GM18511 (cell line): ENCODE data around the gene EYA3.

Experiments
- ATAC-seq: cut with Tn5 transposase; IDR thresholded peaks from one replicate; pipeline ENCODE4 v1.9.1; 2021; ENCODE audit warnings: mild to moderate bottlenecking, moderate library complexity; ENCODE audit not compliant: unreplicated experiment

Gene EYA3

DNA sequence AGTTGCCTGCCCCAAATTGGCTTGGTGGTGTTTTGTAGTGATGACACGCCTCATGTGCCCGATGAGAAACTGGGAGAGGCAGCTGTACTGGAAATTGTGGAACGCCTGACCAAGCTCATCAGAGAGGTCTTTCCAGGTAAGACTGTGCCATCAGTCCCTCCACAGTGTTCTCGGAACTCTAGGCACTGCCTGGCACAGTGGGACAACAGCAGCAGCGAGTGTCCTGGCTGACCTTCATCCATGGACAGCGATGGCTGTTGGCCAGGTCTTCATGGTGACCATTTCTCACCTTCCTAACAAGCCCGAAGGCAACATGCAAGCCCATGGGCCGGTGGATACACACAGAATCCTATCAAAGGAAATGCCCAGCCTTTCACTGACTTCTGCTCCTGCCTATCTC lies 139.4 kb downstream of the EYA3 start:
- no peak for ATAC-seq

DNA sequence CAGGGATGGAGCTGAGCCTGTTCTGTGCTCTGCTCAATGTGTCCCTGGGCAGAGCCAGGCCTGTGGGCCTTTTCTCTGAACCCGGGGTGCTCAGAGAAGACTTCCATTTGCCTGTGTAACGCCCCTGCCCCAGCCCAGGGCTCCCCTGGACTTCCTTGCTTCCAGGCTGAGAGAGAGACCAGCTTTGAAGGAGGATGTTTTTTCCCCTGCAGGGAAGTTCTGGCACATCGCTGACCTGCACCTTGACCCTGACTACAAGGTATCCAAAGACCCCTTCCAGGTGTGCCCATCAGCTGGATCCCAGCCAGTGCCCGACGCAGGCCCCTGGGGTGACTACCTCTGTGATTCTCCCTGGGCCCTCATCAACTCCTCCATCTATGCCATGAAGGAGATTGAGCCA lies 143.4 kb downstream of the EYA3 start:
- ATAC-seq = no peak

DNA sequence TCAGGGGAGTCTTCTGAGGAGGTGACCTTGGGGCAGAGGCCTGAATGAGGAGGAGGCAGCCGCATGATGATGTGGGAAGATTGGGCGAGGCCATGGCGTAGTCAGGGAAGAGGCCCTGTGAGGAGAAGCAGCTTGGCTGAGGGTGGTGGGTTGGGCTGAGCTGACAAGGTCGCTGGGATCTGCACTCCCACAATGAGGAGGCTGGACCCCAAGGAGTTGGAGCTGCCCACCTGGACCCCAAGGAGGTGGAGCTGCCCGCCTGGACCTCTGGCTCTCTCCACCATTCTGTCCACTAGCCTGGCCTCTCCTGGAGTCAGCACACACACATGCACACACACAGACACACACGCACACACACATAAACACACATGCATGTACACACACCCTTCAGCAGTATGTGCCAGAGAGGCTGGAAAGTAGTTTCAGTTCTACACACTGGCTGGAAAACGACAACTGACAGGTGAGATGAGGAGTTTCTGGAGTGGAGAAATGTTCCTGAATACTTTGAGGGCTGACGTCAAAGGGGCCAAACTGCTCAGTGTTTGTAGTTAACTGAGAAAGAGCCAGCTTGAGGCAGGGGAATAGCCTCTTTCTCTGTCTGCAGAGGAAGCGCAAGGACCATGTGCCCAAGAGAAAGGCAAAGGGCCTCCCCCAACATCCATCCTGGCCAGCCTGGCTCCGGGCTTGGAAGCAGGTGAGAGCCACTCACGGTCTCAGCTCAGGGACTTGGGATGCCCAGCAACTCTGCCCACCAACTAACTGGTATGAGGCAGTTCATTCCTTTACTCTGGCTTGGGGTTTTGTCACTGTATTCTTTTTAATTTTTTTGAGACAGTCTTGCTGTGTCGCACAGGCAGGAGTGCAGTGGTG lies 146.5 kb downstream of the EYA3 start:
- no peak for ATAC-seq

DNA sequence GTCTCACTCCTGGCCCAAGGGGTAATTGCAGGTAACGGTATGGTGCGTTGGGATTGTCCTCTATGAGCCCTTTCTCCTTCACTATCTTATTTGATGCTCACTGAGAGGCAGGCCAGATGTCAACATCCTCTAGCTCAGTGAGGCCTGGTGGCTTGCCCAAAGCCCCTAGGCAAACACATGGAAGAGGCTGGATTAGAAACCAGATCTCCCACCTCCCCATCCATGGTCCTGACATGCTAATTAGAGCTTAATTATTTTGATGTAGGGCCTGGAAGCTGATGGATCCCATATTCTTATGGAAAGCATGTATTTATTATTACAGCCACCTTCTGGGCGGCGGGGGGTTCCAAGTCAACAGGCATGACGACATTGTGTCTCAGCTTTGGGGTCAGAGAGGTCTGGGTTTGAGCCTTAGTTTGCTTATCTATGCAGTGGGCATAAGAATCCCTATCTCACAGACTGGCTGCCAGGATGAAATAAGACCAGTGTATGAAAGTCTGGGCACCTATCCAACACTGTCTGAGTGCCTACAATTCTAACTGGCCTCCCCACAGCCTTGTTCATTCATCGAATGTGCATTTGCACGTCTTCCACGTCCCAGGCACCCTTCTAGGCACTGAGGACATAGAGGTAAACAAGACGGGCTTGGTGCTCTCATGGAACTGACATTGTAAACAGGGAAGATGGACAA lies 147.4 kb downstream of the EYA3 start:
- ATAC-seq = no peak

DNA sequence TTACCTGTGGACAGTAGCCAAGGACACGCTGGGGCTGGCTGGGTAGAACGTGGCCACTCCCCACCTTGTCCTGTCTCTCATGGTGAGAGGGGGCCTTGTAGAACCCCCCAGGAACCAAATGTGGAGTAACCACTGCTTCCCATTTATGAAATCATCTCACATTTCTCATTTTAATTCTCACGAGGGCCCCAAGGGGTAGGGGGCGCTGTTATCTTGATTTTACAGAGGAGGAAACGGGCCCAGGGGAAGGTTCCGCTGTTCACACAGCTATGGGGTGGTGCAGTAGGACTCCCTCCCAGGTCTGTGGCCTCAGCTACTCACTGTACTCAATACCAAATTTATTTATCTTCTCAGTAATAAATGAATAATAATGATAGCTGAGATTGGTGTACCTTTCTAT lies 148.1 kb downstream of the EYA3 start:
- no peak for ATAC-seq

DNA sequence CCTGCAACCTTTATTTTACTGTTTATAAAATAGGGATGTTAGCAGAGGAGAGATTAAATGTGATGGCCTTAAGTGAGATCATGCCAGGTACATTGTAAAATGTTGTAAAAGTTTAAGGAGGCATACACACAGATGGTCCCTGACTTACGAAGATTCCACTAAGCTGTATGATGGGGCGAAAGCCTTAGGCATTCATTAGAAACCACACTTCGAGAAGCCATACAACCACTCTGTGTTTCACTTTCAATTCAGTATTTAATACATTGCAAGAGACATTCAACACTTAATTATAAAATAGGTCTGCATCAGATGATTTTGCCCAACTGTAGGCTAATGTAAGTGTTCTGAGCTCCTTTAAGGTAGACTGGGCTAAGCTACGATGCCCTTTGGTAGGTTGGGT lies 149.9 kb downstream of the EYA3 start:
- ATAC-seq = no peak

DNA sequence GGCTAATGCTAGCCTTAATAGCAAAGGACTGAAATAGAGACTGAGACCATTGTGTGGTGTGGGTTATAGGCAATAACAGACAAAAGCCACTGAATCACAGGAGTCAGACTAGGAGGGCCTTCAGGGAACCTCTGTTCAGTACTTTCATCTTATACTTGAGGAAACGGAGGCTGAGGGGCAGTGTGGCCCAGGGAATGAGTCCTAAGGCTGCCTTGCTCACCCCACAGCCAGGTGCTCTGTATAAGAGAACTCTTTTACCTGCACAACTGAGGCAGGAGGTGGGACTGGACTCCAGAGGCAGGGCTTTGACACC lies 150.9 kb downstream of the EYA3 start:
- ATAC-seq = no peak

DNA sequence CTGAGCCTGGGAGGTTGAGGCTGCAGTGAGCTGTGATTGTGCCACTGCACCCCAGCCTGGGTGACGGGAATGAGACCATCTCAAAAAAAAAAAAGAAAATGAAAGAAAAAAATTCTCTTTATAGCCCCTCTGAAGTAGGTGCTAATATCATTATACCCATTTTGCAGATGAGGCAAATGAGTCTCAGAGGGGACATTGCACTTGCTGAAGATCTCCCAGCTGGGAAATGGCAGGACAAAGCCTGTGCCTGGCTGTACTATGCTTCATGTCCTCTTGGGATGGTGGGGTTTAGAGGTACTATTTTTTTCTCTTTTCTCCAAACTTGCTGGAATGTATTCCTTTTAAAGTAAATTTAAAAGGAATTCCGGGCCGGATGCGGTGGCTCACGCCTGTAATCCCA lies 152.0 kb downstream of the EYA3 start:
- ATAC-seq = no peak

DNA sequence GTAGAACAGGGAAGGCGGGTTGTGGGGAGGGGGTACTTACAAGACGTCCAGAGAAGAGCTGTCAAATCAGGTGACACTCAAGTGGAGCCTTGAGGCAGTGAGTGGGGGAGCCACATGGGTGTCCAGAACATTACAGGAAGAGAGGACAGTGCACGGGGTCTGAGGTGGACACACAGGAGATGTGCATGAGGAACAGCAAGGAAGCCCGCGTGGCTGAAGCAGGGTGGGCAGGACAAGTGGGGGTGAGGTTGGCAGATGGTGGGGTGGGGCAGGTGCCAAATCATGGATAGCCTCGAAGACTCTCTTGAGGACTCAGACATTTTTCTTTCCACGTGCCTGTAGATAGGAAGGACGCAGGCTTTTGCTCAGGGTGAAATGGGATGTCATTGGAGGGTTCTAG lies 152.7 kb downstream of the EYA3 start:
- ATAC-seq = no peak

DNA sequence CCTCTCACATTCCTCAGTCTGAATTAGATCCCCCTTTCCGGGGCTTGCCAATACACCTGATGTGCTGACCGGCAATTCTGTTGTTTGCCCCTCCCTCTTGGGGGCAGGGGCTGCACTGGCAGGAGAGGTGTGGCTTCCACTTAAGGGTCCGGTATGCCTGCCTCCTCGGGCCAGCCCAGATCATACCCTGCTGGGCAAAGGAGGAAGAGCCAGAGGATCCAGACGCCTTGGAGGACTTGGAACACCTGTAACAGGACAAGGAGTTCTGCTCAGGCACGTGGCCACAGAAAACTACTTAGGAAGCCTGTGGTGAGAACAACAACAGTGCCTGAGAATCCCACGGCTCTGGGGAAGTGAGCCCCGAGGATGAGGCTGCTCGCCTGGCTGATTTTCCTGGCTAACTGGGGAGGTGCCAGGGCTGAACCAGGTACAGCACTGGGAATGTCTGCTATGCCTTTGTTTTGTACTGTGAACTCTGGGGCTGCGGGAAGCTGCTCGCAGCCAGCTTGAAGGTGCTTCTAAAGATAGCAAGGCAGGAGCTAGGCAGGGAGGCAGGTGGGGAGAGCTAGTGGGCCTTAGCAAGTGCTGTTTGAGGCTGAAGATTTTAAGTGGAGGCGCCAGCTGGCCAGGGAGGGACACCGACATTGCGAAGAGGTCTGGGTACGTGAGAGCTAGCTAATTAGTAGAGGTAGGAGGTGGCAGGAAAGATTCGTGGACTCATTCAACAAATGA lies 153.4 kb downstream of the EYA3 start, which contains the start of gene SMPDL3B:
Gene SMPDL3B (plus strand): TSS at position 183 of the 732 bp plus-strand sequence. CDS start 184 bp downstream, at position 367.
- no peak for ATAC-seq

DNA sequence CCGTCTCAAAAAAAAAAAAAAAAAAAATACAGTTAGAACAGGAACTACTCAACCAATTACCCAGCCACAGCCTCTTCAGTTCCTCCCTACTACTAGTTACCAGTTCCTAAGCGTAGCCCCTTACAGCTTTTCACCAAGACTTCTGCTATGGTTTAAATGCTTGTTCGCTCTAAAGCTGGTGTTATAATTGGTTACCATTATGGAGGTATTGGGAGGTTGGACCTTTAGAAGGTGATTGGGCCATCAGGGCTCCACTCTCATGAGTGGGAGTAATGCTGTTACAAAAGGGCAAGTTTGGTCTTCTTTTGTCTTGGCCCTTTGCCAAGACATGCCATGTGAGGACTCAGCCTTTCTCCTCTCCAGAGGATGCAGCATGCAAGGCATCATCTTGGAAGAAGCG lies 156.7 kb downstream of the EYA3 start:
- no peak for ATAC-seq

DNA sequence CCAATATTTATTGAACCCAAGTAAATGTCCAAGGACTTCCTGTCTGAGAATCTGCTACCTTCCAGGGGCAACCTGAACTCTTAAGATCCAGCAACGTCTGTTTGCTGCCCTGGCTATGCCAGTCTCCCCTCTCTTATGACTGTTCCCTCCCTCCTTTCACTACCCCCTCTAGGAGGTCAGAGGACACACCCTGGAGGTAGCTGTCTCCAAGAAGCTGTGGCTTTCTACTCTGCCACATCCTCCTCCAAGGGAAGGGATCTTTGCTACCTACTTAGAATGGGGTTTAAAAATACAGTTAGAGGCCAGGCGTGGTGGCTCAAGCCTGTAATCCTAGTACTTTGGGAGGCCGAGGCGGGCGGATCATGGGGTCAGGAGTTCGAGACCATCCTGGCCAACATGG lies 157.2 kb downstream of the EYA3 start:
- no peak for ATAC-seq

DNA sequence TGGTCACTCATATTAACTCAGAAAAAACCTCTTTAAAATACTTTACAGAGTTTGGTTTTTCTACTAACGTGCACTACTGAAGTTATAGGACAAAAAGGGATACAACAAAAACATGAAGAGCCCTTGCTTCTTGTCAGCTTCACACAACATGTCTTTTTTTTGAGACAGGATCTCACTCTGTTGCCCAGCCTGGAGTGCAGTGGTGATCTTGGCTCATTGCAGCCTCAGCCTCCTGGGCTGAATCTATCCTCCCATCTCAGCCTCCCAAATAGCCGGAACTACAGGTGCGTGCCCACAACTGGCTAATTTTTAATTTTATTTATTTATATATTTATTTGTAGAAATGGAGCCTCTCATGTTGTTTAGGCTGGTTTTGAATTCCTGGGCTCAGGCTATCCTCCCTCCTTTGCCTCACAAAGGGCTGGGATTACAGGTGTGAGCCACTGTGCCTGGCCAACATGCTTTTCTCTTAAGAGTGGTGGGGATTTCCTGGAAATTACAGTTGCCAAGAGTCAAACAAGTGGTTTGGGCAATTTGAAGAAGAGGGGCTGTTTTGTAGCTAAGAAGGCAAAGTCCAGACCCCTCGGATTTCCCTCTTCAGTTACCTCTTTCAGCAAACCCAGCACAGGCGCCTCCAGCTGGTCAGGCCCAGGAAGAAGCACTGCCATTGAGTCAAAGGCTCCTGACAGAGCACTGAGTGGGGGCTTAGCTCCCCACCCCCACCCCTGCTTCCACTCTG lies 160.0 kb downstream of the EYA3 start:
- no peak for ATAC-seq

DNA sequence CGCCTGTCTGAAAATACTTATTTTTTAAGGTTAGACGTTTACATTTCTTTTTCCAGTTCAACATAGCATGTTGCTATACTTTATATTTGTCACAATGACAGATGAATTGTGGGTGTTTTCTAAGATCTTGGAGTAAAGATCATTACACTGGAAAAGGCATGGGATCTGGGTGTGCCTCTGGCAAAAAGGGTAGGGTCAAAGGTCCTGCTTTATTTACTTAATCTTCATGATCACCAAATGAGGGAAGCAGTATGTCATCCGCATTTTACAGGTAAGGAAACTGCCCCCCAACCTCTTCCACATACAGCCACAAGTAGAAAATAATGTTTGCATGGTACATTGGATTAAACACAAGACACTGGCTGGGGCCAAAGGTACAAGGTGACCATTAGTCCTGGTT lies 166.1 kb downstream of the EYA3 start:
- ATAC-seq = no peak
